ENCODE data around the gene IL20RA. TPM values are rescaled to one million over a fixed set of nuclear protein-coding genes. Genes with fewer than 3 reads are reported as not detected.
"Not testable (repeated sequence)": the region's sequence is repeated elsewhere in the genome, so short reads cannot be mapped to it uniquely, and the experiment has no call there.

The IL20RA gene, protein sequence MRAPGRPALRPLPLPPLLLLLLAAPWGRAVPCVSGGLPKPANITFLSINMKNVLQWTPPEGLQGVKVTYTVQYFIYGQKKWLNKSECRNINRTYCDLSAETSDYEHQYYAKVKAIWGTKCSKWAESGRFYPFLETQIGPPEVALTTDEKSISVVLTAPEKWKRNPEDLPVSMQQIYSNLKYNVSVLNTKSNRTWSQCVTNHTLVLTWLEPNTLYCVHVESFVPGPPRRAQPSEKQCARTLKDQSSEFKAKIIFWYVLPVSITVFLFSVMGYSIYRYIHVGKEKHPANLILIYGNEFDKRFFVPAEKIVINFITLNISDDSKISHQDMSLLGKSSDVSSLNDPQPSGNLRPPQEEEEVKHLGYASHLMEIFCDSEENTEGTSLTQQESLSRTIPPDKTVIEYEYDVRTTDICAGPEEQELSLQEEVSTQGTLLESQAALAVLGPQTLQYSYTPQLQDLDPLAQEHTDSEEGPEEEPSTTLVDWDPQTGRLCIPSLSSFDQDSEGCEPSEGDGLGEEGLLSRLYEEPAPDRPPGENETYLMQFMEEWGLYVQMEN
- 6.4 and 6.7 TPM in 2 replicates for total RNA-seq
- polyA plus RNA-seq (2012): 6.3 TPM

DNA sequence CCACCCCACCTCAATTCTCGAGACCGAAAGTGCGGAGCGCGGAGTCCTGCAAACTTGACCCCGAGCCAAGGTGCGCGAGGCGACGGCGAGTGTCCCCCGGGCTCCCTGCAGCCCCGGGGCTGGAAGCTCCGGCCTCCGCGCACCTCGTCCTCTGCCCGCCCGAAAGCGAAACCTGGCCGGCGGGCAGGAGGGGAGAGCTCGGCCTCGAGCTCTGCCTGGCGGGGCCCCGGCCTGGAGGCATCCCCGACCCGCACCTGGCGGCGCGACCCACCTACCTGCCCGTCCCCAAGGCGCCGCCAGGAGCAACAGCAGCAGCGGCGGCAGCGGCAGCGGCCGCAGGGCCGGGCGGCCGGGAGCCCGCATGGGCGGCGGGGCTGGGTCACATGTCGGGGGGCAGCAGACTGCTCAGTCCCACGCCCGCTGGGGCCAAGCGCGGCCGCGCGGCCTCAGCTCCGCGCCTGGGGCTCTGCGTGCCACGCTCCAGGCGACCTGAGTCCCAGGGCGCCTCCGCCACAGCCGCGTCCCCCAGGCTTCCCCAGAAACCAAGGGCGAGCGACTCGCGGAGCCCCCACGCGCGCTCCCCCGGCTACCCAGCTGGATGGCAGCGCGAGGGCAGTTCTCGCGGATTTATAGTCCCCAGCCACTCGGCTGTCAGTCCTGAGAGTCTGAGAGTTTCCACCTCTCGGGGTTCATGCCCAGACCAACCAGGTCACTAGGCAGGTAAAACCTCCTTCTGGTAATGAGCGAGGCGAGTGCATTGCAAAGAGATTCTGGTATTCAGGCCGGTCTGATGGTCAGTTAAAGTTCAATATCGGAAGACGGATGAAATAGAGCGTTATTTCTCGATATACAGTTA is at the start of gene IL20RA:
Gene IL20RA, minus strand, starts transcription at position 600 of the 856 bp plus-strand sequence. Its CDS starts 237 bp downstream, at position 363.
- no peak for DNase-seq (ENCODE audit: low read depth)

GRCh38 chr6:137093183-137094069 is 48.7 kb upstream of the IL20RA start:
- no peak for DNase-seq (ENCODE audit: low read depth)

DNA sequence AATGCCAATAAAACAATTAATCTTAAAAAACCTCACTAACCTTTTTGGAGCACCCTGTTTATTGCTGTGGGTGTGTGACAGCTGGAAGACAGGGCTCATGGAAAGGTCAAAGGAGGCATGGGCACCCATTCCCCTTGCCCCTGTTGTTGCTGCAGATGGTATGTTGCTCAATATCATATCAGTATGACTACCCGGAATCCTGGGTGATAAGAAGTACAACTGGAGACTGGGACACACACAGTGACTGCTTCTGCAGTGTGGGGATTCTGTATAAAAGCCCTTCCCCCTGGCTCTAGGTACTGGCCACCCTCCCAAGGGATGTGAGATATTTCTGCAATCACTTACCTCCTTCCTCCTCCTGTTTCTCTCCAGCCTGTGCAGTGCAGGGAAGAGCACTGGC is 47.3 kb upstream of the IL20RA start:
- DNase-seq (ENCODE audit: low read depth): no peak

GRCh38 chr6:137089305-137089704 is 44.5 kb upstream of the IL20RA start:
- DNase-seq (ENCODE audit: low read depth): no peak

GRCh38 chr6:137087902-137088301 is 43.1 kb upstream of the IL20RA start:
- DNase-seq (ENCODE audit: low read depth): no peak

- DNase-seq (ENCODE audit: low read depth): no peak
Observed at GRCh38 chr6:137086031-137086430, 41.3 kb upstream of the IL20RA start.

GRCh38 chr6:137084865-137085617 is 40.3 kb upstream of the IL20RA start:
- DNase-seq (ENCODE audit: low read depth): no peak

- DNase-seq (ENCODE audit: low read depth): no peak
Observed at GRCh38 chr6:137084090-137084489, 39.3 kb upstream of the IL20RA start.

- no peak for DNase-seq (ENCODE audit: low read depth)
Observed at GRCh38 chr6:137081997-137082396, 37.2 kb upstream of the IL20RA start.

GRCh38 chr6:137080711-137081110 is 35.9 kb upstream of the IL20RA start:
- DNase-seq (ENCODE audit: low read depth): no peak

- DNase-seq (ENCODE audit: low read depth): peak; percentile 79
Observed at GRCh38 chr6:137076277-137077068, 31.7 kb upstream of the IL20RA start.

GRCh38 chr6:137075790-137076189 is 31.0 kb upstream of the IL20RA start:
- not testable (repeated sequence) for DNase-seq (ENCODE audit: low read depth)

DNA sequence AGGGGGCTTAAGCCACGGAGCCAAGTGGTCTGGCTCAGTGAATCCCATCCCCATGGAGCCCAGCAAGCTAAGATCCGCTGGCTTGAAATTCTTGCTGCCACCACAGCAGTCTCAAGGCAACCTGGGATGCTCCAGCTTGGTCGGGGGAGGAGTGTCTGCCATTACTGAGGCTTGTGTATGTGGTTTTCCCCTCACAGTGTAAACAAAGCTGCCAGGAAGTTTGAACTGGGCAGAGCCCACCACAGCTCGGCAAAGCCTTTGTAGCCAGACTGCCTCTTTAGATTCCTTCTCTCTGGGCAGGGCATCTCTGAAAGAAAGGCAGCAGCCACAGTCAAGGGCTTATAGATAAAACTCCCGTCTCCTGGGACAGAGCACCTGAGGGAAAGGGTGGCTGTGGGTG is 25.5 kb upstream of the IL20RA start:
- no peak for DNase-seq (ENCODE audit: low read depth)

- no peak for DNase-seq (ENCODE audit: low read depth)
Observed at GRCh38 chr6:137067399-137067798, 22.6 kb upstream of the IL20RA start.

- DNase-seq (ENCODE audit: low read depth): no peak
Observed at GRCh38 chr6:137058037-137058436, 13.3 kb upstream of the IL20RA start.

- peak; percentile 49 for DNase-seq (ENCODE audit: low read depth)
Observed at GRCh38 chr6:137056121-137056880, 11.5 kb upstream of the IL20RA start.

DNA sequence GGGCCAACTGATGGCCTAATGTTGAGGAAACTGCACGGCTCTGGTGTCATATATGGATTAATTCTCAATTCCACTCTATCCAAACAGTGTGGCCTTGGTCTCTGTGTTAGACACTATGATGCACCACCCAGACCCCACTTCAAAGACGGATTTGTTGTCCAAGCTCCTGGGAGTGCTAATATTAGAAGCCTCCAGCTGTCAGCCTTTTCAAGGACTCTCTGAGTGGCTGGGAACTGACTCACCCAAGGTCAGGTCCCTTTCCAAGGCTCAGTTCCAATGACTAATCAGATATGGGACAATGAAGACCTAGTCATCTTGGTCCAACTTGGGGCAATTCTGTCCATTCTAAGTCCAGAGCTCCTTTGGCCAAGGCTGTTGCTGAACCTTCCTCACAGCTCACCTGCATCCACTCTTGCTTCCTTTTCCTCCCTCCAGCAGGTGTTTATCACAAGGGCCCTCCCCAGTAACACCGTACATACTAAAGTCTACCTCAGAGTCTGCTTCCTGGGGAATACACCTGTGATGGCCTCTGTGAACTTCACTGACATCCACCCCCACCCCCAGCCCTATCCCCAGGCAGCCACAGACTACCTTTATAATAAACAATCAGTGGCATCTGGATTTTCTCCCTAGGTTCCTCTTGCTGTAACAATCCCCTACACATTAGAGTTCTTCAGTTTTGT is 7.2 kb upstream of the IL20RA start:
- peak; percentile 94 for DNase-seq (ENCODE audit: low read depth)

GRCh38 chr6:137049095-137049494 is 4.3 kb upstream of the IL20RA start:
- no peak for DNase-seq (ENCODE audit: low read depth)

All from myocyte (in vitro differentiated cells).